Activated CD4-positive, alpha-beta T cell treated with anti-CD3 and anti-CD28 coated beads for 4 hours (primary cell): ENCODE measurements around the gene TNIK.

ENCODE experiments used
- DNase-seq, 2 donors: peaks; one replicate each; pipeline ENCODE4 v3.0.0-alpha.2; 2020

TNIK gene

GRCh38 chr3:171356251-171356650 is 104.0 kb downstream of the TNIK start:
- DNase-seq = no peak

DNA sequence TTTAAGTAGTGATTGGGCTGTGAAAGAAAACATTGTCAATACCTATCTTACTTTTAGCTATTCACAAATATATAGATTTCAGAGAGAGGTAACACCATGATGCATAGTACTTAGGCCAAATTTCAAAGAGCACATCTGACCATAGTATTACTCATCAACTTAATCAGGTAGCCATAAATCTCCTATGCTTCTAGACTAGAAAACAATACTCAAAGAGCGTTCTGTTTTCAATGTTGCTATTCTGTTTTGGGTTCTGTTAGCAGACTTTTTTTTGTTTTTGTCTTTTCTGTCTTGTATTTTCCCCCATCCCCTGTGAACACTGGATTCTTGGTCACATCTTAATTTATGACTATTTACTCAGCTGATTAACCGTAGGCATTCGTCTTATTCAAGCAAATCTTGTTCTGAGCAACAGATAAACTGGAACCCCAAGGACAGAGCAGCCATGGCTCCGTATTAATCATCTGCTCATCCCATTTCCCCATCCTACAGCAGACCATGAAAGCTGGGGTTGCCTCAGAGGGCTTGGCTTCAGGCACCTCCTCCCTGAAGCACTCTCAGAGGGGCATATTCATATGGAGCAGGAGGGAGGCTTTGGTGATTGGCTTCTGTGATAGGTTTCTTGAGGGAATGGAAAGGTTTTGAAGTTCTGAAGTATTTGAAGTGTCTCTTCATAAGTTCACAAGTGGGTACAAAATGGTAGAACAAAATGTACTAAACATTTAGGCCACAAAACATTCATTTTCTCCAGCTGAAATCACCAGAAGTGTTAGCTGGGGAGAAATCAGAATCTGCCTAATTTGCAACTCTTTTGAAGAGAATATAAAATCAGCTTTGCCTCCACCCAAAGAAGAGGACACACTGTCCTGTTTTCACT is 105.3 kb downstream of the TNIK start:
- DNase-seq = no peak

- no peak for DNase-seq
Observed at GRCh38 chr3:171354049-171354705, 106.0 kb downstream of the TNIK start.

DNA sequence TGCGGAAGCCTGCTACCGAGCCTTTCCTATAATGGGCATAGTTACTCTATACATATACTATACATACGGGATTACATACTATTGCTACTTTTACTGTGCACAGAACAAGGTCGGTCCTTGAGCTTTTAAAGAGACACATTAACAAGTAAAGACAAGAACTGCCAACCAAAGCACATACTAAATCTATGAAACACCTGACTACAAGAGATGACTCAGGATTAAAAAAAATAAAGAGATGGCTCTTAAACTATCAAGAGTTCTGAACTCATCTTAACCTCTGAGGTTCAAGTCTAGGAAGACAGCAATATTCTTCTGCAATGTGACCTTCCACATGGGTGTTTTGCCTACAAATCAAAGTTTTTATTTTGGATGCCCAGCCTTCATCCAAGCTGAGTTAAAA is 106.8 kb downstream of the TNIK start:
- DNase-seq = no peak

DNA sequence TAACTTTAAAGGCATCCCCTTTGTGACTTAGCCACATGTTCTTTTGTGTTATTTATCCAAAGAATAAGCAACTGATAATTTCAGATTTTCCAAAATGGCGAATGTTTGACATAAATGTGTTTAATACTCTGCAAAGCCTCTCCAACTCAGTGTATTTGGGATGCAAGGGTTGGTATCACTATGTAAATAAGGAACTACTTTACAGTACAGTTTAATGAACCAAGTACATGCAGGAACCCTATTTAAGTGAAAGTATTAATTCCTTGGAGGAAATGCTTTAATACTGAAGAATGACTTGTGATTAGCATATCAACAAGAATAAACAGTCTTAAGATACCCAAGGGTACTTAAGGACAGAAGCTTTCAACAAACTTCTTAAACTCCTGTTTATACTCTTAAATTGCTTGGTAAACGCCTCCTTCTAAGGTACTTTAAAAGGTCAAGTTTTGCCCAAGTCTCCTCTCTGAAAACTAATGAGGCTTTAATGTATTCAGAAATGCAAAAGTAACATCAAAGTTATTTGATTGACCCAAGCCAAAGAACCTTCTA is 107.7 kb downstream of the TNIK start:
- no peak for DNase-seq

DNA sequence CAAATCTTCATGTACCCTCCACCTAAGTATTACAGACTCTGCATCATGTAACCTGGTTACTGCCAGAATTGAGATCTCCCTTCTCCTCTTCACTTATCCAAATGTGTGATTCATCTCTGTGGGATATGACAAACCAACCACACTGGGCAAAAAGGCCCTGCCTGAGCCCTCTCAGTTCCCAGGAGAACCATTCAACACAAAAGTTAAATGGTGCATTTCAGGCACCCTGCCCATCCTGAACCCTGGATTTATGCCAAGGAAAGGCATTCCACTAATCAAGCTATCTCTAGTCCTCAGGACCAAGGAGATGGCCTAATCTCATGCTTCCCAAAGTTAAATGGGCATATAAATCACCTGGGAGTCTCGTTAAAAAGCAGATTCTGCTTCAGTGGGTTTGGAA is 108.5 kb downstream of the TNIK start:
- no peak for DNase-seq

- no peak for DNase-seq
Observed at GRCh38 chr3:171350364-171350763, 109.8 kb downstream of the TNIK start.

- DNase-seq = no peak
Observed at GRCh38 chr3:171349392-171349791, 110.8 kb downstream of the TNIK start.

GRCh38 chr3:171348121-171348520 is 112.1 kb downstream of the TNIK start:
- no peak for DNase-seq

DNA sequence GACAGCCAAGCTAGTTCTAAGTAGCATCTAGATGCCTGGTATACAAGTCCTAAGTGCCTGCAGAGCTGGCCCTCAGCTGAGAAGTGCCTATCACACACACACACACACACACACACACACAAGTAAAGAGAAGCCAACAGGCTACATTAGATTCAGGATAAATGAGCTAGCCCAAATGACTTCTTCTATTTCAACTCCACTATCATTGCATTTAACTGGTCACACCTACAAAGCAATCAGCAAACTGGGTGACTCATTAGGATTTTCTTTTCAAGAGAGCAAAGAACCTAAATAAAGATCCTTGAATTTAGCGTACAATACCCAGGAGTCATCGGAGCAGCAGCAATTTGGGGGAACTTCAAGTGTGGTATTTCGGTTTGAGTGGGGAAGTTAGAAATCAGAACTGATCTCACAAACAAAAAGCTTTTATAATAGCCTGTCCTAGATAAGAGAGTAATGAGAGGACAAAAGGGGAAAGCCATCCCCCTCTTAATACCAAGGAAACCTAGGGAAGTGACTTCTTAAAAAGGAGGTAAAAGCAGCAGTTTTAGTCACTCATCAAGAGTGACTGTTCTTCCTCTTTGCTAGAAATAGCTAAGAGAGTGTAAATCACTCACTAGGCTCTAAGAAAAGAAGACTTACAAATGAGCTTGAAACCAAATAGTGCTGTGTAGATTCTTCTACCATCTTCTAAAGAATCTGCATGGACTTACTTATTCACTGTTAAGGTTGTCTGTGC is 112.7 kb downstream of the TNIK start:
- DNase-seq = no peak

DNA sequence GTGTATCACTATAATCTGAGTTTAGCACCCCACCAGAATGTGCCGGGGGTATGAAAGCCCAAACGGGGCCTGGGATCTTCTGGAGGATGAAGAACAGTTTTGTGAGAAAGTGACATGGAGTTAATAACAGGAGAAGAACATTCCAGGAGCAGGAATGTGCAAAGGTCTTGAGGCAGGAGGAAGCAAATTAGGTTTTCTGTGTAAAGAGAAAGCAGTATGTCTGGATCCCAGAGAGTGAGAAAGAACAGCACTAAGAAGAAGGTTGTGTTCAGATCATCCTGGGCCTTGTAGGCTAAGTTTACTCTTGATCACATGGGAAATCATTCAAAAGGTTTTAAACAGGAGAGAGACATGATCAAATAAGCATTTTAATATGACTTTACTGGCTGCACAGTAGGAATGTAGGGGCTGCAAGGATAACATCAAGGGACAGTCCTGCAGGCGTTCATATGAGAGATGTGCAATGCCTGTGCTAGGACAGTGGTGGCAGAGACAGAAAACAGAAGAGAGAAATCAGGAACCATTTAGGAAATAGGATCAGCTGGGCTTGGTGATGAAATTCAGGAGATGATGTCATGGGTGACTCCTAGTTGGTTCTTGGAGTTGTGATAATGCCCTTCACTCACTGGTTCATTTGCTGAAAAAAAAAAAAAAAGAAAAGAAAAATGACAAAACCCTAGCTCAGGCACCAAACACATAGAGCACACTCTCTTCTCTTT is 113.5 kb downstream of the TNIK start:
- no peak for DNase-seq

GRCh38 chr3:171346019-171346418 is 114.2 kb downstream of the TNIK start:
- no peak for DNase-seq

GRCh38 chr3:171345107-171345843 is 114.9 kb downstream of the TNIK start:
- no peak for DNase-seq

DNA sequence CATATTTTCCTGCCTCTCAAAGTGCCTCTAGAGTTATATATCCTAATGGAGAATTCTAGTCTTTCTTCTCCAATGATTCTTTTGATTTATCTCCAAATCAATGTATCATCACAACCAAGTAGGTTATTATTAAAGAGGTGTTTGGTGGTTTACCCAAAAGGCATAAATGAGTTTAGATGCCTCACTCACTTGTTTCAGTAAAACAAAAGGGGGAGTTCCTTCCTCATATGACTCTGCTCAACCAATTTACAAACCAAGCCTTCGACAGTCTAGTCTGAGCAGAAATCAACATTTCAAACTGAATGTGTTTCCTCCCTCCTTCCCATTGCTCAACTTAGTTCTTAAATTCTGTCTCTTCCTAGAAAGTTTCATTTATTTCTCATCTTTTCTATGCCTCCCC is 116.5 kb downstream of the TNIK start:
- DNase-seq = no peak

- DNase-seq = no peak
Observed at GRCh38 chr3:171342783-171343420, 117.3 kb downstream of the TNIK start.

DNA sequence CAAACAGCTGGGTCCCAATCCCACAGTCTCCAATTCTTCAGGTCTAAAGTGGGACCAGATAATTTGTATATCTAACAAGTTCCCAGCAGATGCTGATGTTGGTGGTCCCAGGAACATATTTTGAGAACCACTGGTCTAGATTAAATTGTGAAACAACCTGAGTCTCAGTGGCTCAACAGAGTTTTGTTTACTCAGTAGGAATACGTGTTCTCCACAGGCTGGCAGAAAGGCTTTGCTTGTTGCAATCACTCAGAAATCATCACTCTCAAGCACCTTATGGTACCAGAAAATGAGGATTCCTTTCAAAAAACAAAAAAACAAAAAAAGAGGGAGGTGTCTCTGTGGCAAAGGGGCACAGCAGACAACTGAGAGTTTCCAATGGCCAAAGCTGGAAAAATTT is 118.0 kb downstream of the TNIK start:
- no peak for DNase-seq

GRCh38 chr3:171340434-171340833 is 119.8 kb downstream of the TNIK start:
- no peak for DNase-seq

GRCh38 chr3:171339598-171339997 is 120.6 kb downstream of the TNIK start:
- DNase-seq = no peak

DNA sequence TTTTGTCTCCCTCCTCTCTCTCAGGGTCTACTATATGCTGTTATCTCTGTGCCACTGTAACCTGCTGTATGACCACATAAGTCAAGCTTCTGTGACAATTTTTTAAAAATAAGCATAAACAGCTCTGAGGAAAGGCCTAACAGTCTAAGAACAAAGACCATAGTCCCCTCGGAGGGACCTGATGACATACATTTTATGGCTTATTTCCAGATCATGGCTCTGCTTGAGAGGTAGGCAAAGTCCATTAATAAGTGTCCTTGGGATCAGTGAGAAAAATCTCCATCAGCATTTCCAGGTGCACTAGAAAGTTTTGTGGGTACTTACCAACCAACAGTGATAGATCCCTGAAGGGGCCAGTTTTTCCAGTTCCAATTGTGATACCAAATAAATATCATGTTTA is 123.8 kb downstream of the TNIK start:
- no peak for DNase-seq

- no peak for DNase-seq
Observed at GRCh38 chr3:171335559-171335958, 124.6 kb downstream of the TNIK start.

- no peak for DNase-seq
Observed at GRCh38 chr3:171334465-171334811, 125.8 kb downstream of the TNIK start.
